Right lobe of liver (tissue), 6 donors: Measurements from ENCODE around the gene RBMS3. TPM values are rescaled to one million over a fixed set of nuclear protein-coding genes. Genes with fewer than 3 reads are reported as not detected.

ENCODE experiments used
- ATAC-seq, 4 donors: fragments of 200-7000 bp; cut with Tn5 transposase; one replicate each; pipeline ENCODE4 v1.9.1; 2020; ENCODE audit warnings: mild to moderate bottlenecking in 4 of 4, moderate library complexity in 4 of 4
- DNase-seq, 3 donors: peaks; one replicate each; pipeline ENCODE4 v3.0.0-alpha.2; 2020
- H3K27ac ChIP-seq, 3 donors: fragments of 200-600 bp; one replicate each; pipeline ENCODE4 v1.8.0; 2022
- H3K27me3 ChIP-seq, 2 donors: fragments of 200-600 bp; one replicate each; pipeline ENCODE4 v1.8.0; 2022
- H3K36me3 ChIP-seq, 4 donors: fragments of 200-600 bp; sonication (generic) in 1 of 4; one replicate each; pipeline versions ENCODE4 v1.5.1 to v1.8.0; 2017 to 2022; ENCODE audit warnings: control low read depth in 1 of 4
- H3K4me1 ChIP-seq, 4 donors: fragments of 200-600 bp; sonication (generic) in 1 of 4; one replicate each; pipeline versions ENCODE4 v1.5.1 to v1.8.0; 2017 to 2022; ENCODE audit warnings: control low read depth in 1 of 4
- H3K4me3 ChIP-seq, 3 donors: fragments of 200-600 bp; one replicate each; pipeline ENCODE4 v1.8.0; 2022
- H3K9me3 ChIP-seq, 4 donors: fragments of 200-600 bp; sonication (generic) in 1 of 4; one replicate each; pipeline versions ENCODE4 v1.5.1 to v1.8.0; 2017 to 2022; ENCODE audit warnings: control low read depth in 1 of 4
- POLR2A ChIP-seq: fragments of 450-650 bp; IDR thresholded peaks from one replicate; pipeline ENCODE4 v1.6.1; 2017; ENCODE audit warnings: antibody characterized with exemption, mild to moderate bottlenecking
- WGBS: methylation state at CpG from one replicate; pipeline ENCODE4 v1.1.6; 2018; ENCODE audit warnings: low coverage, low lambda C conversion rate; ENCODE audit not compliant: insufficient coverage; ENCODE audit errors: missing lambda C conversion rate; 5-methylcytosine and 5-hydroxymethylcytosine counted together
- intact Hi-C, 2 donors: fragments of 100-400 bp; cut with DNase I; formaldehyde crosslinking; loops; one replicate each; pipeline versions ENCODE4 v1.11.2 to v1.14.1; 2022
- total RNA-seq, 6 experiments: library from RNA; depleted of rRNA in 2 of 6; stranded (reverse); fragments of >200 nt in 2 of 6; fragmentation: NEBNext Ultra II Directional in 3 of 6; extraction: Animal tissue kit (Norgen Biotek cat#: 25700) in 3 of 6; gene quantifications; one replicate each; pipeline versions ENCODE4 v1.1.0 to v1.2.4, GENCODE V29; 2016 to 2023
- TF ChIP-seq, protein P1 (sequence below), 4 donors: fragments of 200-600 bp in 3 of 4; fragments of 450-650 bp in 1 of 4; IDR thresholded peaks; one replicate each; pipeline versions ENCODE4 v1.5.1 to v1.8.0; 2016 to 2022; ENCODE audit warnings: antibody characterized with exemption in 4 of 4, mild to moderate bottlenecking in 2 of 4
- donor health status: DM: no; HTN: yes; CAD: no.
- donor health status: DM: no; HTN: no; CAD: no.
- donor health status: DM: no; HTN: no; CAD: no.
- donor health status: DM: no; HTN: yes; CAD: no.
- donor health status: DM: no; HTN: yes; CAD: no.

Gene RBMS3
- total RNA-seq, 6 experiments from 2014 or later = 6.3 to 11.5 (median 8.3) TPM

- TF ChIP-seq, protein P1, sequence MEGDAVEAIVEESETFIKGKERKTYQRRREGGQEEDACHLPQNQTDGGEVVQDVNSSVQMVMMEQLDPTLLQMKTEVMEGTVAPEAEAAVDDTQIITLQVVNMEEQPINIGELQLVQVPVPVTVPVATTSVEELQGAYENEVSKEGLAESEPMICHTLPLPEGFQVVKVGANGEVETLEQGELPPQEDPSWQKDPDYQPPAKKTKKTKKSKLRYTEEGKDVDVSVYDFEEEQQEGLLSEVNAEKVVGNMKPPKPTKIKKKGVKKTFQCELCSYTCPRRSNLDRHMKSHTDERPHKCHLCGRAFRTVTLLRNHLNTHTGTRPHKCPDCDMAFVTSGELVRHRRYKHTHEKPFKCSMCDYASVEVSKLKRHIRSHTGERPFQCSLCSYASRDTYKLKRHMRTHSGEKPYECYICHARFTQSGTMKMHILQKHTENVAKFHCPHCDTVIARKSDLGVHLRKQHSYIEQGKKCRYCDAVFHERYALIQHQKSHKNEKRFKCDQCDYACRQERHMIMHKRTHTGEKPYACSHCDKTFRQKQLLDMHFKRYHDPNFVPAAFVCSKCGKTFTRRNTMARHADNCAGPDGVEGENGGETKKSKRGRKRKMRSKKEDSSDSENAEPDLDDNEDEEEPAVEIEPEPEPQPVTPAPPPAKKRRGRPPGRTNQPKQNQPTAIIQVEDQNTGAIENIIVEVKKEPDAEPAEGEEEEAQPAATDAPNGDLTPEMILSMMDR (IDR thresholded peaks at IDR 0.05) = no peak
- TF ChIP-seq POLR2A = no peak
- no peak for DNase-seq
- Histone ChIP-seq H3K4me3 (no peak overlapping the region), H3K27me3 (no peaks in the 10 kb centered on the region), H3K36me3 (no peaks in the 10 kb centered on the region), H3K27ac (no peak overlapping the region), H3K9me3 (no peaks in the 10 kb centered on the region), H3K4me1 (no peaks in the 10 kb centered on the region)
- ATAC-seq = no peak
- WGBS = 49% methylated on average over 3 of the region's 3 CpGs
- intact Hi-C loops = no loop called here
Observed at GRCh38 chr3:29914861-29915524, 634.1 kb downstream of the RBMS3 start.

DNA sequence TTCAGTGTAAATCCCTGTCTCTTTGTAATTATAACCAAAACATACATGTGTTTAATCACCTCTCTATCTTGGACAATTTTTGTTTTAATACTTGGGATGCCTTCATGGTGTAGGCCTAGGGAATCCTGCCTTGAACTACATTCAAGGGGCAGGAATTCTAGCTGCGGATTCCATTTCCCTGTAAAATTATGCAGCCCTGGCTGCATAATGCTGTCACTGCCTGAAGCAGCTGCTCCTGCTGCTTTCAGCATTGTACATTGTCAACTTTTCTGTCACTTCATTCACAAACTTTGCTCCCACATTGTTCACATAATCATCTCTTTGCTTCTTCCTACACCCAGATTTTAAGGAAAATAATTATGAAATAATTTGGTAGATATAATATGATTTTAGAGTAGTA is 638.7 kb downstream of the RBMS3 start:
- Histone ChIP-seq H3K4me1 (no peaks in the 10 kb centered on the region), H3K4me3 (no peak overlapping the region), H3K27me3 (no peaks in the 10 kb centered on the region), H3K36me3 (no peaks in the 10 kb centered on the region), H3K27ac (no peak overlapping the region), H3K9me3 (no peaks in the 10 kb centered on the region)
- no CpG with 5 or more reads among the region's 1 CpG for WGBS
- DNase-seq = no peak
- intact Hi-C loops = no loop called here
- no peak for TF ChIP-seq POLR2A
- TF ChIP-seq, protein P1 (IDR thresholded peaks at IDR 0.05) = no peak
- ATAC-seq = no peak

DNA sequence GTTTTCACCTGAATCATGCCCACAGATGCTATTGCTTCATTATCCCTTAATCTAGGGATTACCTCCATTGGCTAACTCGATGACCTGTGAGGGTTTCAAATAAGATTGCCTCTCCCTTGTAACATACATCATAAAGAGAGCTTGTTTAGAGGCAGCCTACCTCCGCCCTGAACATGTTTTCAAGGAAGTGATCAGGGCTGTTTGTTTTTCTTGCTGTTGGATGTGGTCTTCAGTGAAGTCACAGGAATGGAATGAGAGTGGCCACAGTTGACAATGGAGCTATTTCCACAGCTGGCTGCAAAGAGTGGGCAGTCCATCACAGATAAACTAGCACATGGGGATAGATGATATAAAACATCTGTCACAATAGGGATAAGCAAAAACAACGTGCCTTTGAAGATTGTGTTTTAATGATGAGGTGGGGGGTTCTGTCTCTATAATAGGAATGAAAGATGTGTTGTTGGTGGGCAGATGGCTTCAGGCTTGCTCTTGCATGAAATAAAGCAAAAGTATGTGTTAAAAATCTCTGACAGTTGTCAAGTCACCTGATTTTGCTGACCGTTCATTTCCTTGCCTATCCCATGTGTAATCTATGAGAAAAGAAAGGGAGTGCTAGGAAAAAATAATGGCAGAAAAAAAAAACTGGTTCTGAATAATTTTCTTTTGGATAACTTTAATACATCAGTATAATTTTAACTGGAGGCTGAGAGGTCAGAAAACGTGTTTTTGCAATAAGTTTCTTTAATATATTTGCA is 642.3 kb downstream of the RBMS3 start:
- no peaks in the 10 kb centered on the region for H3K27me3 ChIP-seq
- TF ChIP-seq, protein P1 (IDR thresholded peaks at IDR 0.05) = no peak
- TF ChIP-seq POLR2A = no peak
- no peaks in the 10 kb centered on the region for H3K4me1 ChIP-seq
- no peaks in the 10 kb centered on the region for H3K9me3 ChIP-seq
- no peaks in the 10 kb centered on the region for H3K36me3 ChIP-seq
- DNase-seq (no peak), ATAC-seq (no peak)
- intact Hi-C loops = no loop called here
- H3K4me3 ChIP-seq = no peak overlapping the region
- H3K27ac ChIP-seq = no peak overlapping the region
- WGBS = 40% methylated on average over 5 of the region's 5 CpGs

DNA sequence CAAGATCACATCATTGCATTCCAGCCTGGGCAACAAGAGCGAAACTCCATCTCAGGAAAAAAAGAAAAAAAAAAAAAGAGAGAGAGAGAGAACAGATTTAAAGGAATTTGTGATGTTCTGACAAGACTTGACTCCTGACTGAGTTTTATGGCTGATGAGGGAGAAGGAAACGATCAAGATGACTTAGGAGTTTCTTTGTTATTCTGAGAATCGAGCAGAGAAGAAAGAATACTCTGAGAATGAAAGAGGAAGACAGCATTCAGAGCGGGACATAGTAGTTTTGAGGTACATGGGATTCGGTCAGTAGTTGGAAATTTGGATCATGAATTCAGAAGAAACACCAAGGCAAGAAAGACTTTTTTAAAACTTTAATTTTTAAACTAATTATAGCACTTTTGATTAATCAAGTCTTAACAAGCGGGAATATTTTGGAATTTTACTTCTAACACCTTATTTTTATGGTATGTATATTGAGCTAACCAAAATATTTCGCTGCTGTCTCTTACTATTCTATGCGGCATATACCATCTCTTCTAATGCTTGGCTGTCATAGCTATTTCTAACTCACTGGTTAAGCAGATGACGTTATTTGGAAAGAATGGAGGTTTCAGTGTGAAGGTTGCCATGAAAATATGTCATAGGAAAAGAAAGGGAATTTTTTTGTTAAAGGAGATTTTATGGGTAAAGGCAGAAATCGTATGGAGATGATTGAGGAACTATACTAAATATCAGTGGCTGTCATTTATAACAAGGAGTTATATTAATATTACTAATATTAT is 644.1 kb downstream of the RBMS3 start:
- Histone ChIP-seq H3K9me3 (no peaks in the 10 kb centered on the region), H3K27me3 (no peaks in the 10 kb centered on the region), H3K27ac (no peak overlapping the region), H3K4me1 (no peaks in the 10 kb centered on the region), H3K36me3 (no peaks in the 10 kb centered on the region), H3K4me3 (no peak overlapping the region)
- ATAC-seq (no peak), DNase-seq (no peak)
- TF ChIP-seq, protein P1 (IDR thresholded peaks at IDR 0.05) = no peak
- TF ChIP-seq POLR2A = no peak
- intact Hi-C loops = no loop called here
- 64% methylated on average over 10 of the region's 10 CpGs for WGBS
